HepG2 (cell line): ENCODE results near the gene HDLBP. TPM values are rescaled to one million over a fixed set of nuclear protein-coding genes. Genes with fewer than 3 reads are reported as not detected.

Experiments used
- ARID2 ChIP-seq: sonication (generic); formaldehyde crosslinking; IDR thresholded peaks from 2 replicates; pipeline ENCODE4 v1.8.1; 2022; ENCODE audit warnings: mild to moderate bottlenecking, missing genetic modification reagents, borderline replicate concordance
- ISL2 ChIP-seq: sonication (generic); formaldehyde crosslinking; IDR thresholded peaks from 2 replicates; pipeline ENCODE4 v1.5.0; 2020; ENCODE audit warnings: missing genetic modification reagents
- KDM1A ChIP-seq: IDR thresholded peaks from 2 replicates; pipeline ENCODE4 v1.6.1; 2016; ENCODE audit warnings: missing compliant biosample characterization
- KDM3A ChIP-seq: IDR thresholded peaks from 2 replicates; pipeline ENCODE4 v1.6.1; 2018; ENCODE audit warnings: low read depth, missing compliant biosample characterization
- KMT2A ChIP-seq: sonication (generic); formaldehyde crosslinking; IDR thresholded peaks from 2 replicates; pipeline ENCODE4 v1.4.0; 2020; ENCODE audit warnings: missing genetic modification reagents
- MYC ChIP-seq: sonication (generic); formaldehyde crosslinking; IDR thresholded peaks from 2 replicates; pipeline ENCODE4 v1.9.0; 2021; ENCODE audit warnings: missing genetic modification reagents, borderline replicate concordance
- MZF1 ChIP-seq: sonication (generic); formaldehyde crosslinking; IDR thresholded peaks from 2 replicates; pipeline ENCODE4 v1.8.1; 2023; ENCODE audit warnings: mild to moderate bottlenecking, missing genetic modification reagents, borderline replicate concordance
- NCOA1 ChIP-seq: sonication (generic); formaldehyde crosslinking; IDR thresholded peaks from 2 replicates; pipeline ENCODE4 v1.9.0; 2021; ENCODE audit warnings: missing genetic modification reagents
- NFKB2 ChIP-seq: sonication (generic); formaldehyde crosslinking; IDR thresholded peaks from 2 replicates; pipeline ENCODE4 v1.4.0; 2020; ENCODE audit warnings: missing genetic modification reagents, borderline replicate concordance
- NR3C1 ChIP-seq: sonication (generic); formaldehyde crosslinking; IDR thresholded peaks from 2 replicates; pipeline ENCODE4 v1.4.0; 2020; ENCODE audit warnings: missing genetic modification reagents
- PHF20 ChIP-seq: sonication (generic); formaldehyde crosslinking; IDR thresholded peaks from 2 replicates; pipeline ENCODE4 v1.5.0; 2020; ENCODE audit warnings: mild to moderate bottlenecking, missing genetic modification reagents
- RXRA ChIP-seq: sonication (generic); formaldehyde crosslinking; IDR thresholded peaks from 2 replicates; pipeline ENCODE4 v1.5.1; 2020; ENCODE audit warnings: missing genetic modification reagents
- SRSF9 ChIP-seq: fragments of 200-400 bp; formaldehyde crosslinking; IDR thresholded peaks from 2 replicates; pipeline ENCODE4 v1.6.1; 2018; ENCODE audit warnings: borderline replicate concordance, mild to moderate bottlenecking, low read depth, low read length; ENCODE audit not compliant: insufficient read depth, poor library complexity, severe bottlenecking
- SUZ12 ChIP-seq: fragments of 150-350 bp; IDR thresholded peaks from 2 replicates; pipeline ENCODE4 v1.6.1; 2014; ENCODE audit warnings: low read depth, low read length
- ZBTB38 ChIP-seq: sonication (generic); formaldehyde crosslinking; IDR thresholded peaks from 2 replicates; pipeline ENCODE4 v1.5.1; 2020; ENCODE audit warnings: mild to moderate bottlenecking, missing genetic modification reagents
- ZFP82 ChIP-seq: sonication (generic); formaldehyde crosslinking; IDR thresholded peaks from 2 replicates; pipeline ENCODE4 v1.5.1; 2020; ENCODE audit warnings: mild to moderate bottlenecking, missing genetic modification reagents, borderline replicate concordance
- ZNF607 ChIP-seq: sonication (generic); formaldehyde crosslinking; IDR thresholded peaks from 2 replicates; pipeline ENCODE4 v1.5.1; 2020; ENCODE audit warnings: missing genetic modification reagents, mild to moderate bottlenecking, borderline replicate concordance
- ZNF781 ChIP-seq: sonication (generic); formaldehyde crosslinking; IDR thresholded peaks from 2 replicates; pipeline ENCODE4 v1.5.1; 2020; ENCODE audit warnings: borderline replicate concordance, mild to moderate bottlenecking, missing genetic modification reagents; ENCODE audit errors: not compliant biosample characterization
- polyA plus RNA-seq, 8 experiments: library from polyadenylated mRNA; depleted of rRNA in 3 of 8; stranded (reverse) in 7 of 8; unstranded in 1 of 8; fragments of >200 nt; fragmentation: Illumina TruSeq in 4 of 8; extraction: Trizol in 4 of 8; gene quantifications; 2 replicates each; pipeline versions ENCODE4 v1.2.1 to v1.2.3, GENCODE V29; 2011 to 2016; ENCODE audit warnings: low read depth in 4 of 8, missing spikeins in 1 of 8, mixed read lengths in 1 of 8; ENCODE audit not compliant: insufficient read depth in 1 of 8
- total RNA-seq, 5 experiments: library from RNA; depleted of rRNA; stranded (reverse); fragments of >200 nt; fragmentation: Illumina TruSeq; extraction: Trizol; gene quantifications; 2 replicates each; pipeline ENCODE4 v1.2.3, GENCODE V29; 2016; ENCODE audit warnings: low read depth in 1 of 5
- TF ChIP-seq, protein P1 (sequence below): IDR thresholded peaks from 2 replicates; pipeline ENCODE4 v1.4.0; 2020; ENCODE audit warnings: mild to moderate bottlenecking, missing genetic modification reagents
- TF ChIP-seq, protein P2 (sequence below), 2 experiments: sonication (generic) in 1 of 2; formaldehyde crosslinking in 1 of 2; IDR thresholded peaks; 2 replicates each; pipeline versions ENCODE4 v1.4.0 to v1.6.1; 2018 to 2020; ENCODE audit warnings: missing genetic modification reagents in 2 of 2, borderline replicate concordance in 1 of 2, low read depth in 1 of 2, mild to moderate bottlenecking in 1 of 2, missing biosample characterization in 1 of 2
- TF ChIP-seq, protein P3 (sequence below): IDR thresholded peaks from 2 replicates; pipeline ENCODE4 v1.6.1; 2016; ENCODE audit warnings: mild to moderate bottlenecking

The HDLBP gene
- total and polyA plus RNA-seq, 2 of the 13 experiments (the other 11 are each of a cell fraction or from before 2014, with no cell fraction given) = 464 to 707 TPM

- peak; percentile 58; the same call in 1 of the 2 replicates for TF ChIP-seq ZNF607 (CRISPR knock-in tag)
- 0 out of 2 replicates have a peak, but pooled peaks have one; percentile 55 for TF ChIP-seq ZFP82 (CRISPR knock-in tag)
- peak; percentile 84 for TF ChIP-seq RXRA (CRISPR knock-in tag)
- TF ChIP-seq, protein P1, sequence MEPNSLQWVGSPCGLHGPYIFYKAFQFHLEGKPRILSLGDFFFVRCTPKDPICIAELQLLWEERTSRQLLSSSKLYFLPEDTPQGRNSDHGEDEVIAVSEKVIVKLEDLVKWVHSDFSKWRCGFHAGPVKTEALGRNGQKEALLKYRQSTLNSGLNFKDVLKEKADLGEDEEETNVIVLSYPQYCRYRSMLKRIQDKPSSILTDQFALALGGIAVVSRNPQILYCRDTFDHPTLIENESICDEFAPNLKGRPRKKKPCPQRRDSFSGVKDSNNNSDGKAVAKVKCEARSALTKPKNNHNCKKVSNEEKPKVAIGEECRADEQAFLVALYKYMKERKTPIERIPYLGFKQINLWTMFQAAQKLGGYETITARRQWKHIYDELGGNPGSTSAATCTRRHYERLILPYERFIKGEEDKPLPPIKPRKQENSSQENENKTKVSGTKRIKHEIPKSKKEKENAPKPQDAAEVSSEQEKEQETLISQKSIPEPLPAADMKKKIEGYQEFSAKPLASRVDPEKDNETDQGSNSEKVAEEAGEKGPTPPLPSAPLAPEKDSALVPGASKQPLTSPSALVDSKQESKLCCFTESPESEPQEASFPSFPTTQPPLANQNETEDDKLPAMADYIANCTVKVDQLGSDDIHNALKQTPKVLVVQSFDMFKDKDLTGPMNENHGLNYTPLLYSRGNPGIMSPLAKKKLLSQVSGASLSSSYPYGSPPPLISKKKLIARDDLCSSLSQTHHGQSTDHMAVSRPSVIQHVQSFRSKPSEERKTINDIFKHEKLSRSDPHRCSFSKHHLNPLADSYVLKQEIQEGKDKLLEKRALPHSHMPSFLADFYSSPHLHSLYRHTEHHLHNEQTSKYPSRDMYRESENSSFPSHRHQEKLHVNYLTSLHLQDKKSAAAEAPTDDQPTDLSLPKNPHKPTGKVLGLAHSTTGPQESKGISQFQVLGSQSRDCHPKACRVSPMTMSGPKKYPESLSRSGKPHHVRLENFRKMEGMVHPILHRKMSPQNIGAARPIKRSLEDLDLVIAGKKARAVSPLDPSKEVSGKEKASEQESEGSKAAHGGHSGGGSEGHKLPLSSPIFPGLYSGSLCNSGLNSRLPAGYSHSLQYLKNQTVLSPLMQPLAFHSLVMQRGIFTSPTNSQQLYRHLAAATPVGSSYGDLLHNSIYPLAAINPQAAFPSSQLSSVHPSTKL (CRISPR knock-in tag) = peak; percentile 54; the same call in 1 of the 2 replicates
- peak; percentile 91 for TF ChIP-seq ZBTB38 (CRISPR knock-in tag)
- TF ChIP-seq ZNF781 (CRISPR knock-in tag) = peak; percentile 64
- 0 out of 2 replicates have a peak, but pooled peaks have one; percentile 40 for TF ChIP-seq MZF1 (CRISPR knock-in tag)
- peak; percentile 64; the same call in 1 of the 2 replicates for TF ChIP-seq KMT2A (CRISPR knock-in tag)
- TF ChIP-seq MYC = peak; percentile 96
- TF ChIP-seq ARID2 (CRISPR knock-in tag) = peak; percentile 74; the same call in 1 of the 2 replicates
- TF ChIP-seq, protein P2, sequence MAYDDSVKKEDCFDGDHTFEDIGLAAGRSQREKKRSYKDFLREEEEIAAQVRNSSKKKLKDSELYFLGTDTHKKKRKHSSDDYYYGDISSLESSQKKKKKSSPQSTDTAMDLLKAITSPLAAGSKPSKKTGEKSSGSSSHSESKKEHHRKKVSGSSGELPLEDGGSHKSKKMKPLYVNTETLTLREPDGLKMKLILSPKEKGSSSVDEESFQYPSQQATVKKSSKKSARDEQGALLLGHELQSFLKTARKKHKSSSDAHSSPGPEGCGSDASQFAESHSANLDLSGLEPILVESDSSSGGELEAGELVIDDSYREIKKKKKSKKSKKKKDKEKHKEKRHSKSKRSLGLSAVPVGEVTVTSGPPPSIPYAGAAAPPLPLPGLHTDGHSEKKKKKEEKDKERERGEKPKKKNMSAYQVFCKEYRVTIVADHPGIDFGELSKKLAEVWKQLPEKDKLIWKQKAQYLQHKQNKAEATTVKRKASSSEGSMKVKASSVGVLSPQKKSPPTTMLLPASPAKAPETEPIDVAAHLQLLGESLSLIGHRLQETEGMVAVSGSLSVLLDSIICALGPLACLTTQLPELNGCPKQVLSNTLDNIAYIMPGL (CRISPR knock-in tag; IDR thresholded peaks at IDR 0.05; ENCODE audit: borderline replicate concordance in 1 of 2, low read depth in 1 of 2) = peak; percentile 75 to 84; a peak in 2 of 4 replicates
- peak; percentile 90; the same call in 1 of the 2 replicates for TF ChIP-seq NCOA1 (CRISPR knock-in tag)
- TF ChIP-seq NFKB2 (CRISPR knock-in tag) = peak; percentile 80
- TF ChIP-seq PHF20 (CRISPR knock-in tag) = peak; percentile 64
- no peak for TF ChIP-seq SUZ12
- no peak; the same call in 1 of the 2 replicates for TF ChIP-seq KDM1A (CRISPR knock-in tag)
- TF ChIP-seq SRSF9 = no peak
- TF ChIP-seq ISL2 (CRISPR knock-in tag) = peak; percentile 82; the same call in 1 of the 2 replicates
- peak; percentile 48; the same call in 1 of the 2 replicates for TF ChIP-seq KDM3A
- TF ChIP-seq, protein P3, sequence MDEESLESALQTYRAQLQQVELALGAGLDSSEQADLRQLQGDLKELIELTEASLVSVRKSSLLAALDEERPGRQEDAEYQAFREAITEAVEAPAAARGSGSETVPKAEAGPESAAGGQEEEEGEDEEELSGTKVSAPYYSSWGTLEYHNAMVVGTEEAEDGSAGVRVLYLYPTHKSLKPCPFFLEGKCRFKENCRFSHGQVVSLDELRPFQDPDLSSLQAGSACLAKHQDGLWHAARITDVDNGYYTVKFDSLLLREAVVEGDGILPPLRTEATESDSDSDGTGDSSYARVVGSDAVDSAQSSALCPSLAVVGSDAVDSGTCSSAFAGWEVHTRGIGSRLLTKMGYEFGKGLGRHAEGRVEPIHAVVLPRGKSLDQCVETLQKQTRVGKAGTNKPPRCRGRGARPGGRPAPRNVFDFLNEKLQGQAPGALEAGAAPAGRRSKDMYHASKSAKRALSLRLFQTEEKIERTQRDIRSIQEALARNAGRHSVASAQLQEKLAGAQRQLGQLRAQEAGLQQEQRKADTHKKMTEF (CRISPR knock-in tag) = peak; percentile 74
- TF ChIP-seq NR3C1 = no peak
These were observed 98.0 kb downstream of the HDLBP start (continued) for GRCh38 chr2:241217320-241218031.
